H1 (cell line): Measurements from ENCODE around the gene LPGAT1. TPM values are rescaled to one million over a fixed set of nuclear protein-coding genes. Genes with fewer than 3 reads are reported as not detected.

ENCODE experiments used
- MAX ChIP-seq: IDR thresholded peaks from 2 replicates; pipeline ENCODE4 v1.6.1; 2012; ENCODE audit warnings: inconsistent platforms
- TBP ChIP-seq: IDR thresholded peaks from 2 replicates; pipeline ENCODE4 v1.6.1; 2011; ENCODE audit warnings: low read depth, low read length, improper control_type of control experiment
- polyA plus RNA-seq, 7 experiments: library from polyadenylated mRNA; depleted of rRNA in 3 of 7; stranded (reverse) in 5 of 7; unstranded in 2 of 7; fragments of >200 nt in 5 of 7; fragments of 200-250 nt in 2 of 7; gene quantifications; 1 replicate in 5 of 7; 2 replicates in 1 of 7; 4 replicates in 1 of 7; pipeline versions ENCODE4 v1.2.1 to v1.2.3, GENCODE V29; 2011 to 2013; ENCODE audit warnings: missing spikeins in 2 of 7, mixed read lengths in 2 of 7
- total RNA-seq: library from RNA; stranded (reverse); fragmentation: NEBNext Ultra II Directional; extraction: Animal tissue kit (Norgen Biotek cat#: 25700); gene quantifications from 2 replicates; pipeline ENCODE4 v1.2.1, GENCODE V29; 2021

The LPGAT1 gene
- total and polyA plus RNA-seq, 2 of the 8 experiments (the other 6 are each of a cell fraction or from before 2014, with no cell fraction given), result 2.3 to 13.5 TPM

DNA sequence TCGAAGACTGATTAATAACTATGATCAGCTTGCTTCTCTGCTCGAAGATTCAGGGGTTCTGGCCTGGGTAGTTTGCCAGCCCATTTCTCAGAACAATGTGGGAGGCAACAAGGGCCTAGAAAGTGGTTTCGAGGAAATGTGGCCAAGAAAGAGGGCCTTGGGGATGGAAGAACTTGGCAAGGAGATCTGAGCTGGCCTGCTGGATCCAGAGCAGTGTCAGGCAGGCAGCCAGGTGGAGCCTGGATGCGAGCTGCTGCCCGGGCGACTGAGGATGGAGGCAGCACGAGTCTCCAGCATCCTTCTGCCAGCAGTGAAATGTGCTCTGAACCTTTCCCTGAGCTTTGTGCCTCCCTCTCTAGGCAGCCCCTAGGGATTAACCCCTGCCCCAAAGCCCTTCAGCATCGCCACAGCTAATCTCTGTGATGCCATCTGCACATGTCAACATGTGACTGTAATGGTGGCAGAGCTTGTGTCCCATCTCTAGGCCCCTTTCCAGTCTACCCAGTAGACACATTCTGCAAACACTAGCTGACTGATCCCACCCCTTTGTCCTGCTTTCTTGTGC is 94.1 kb downstream of the LPGAT1 start (continued):
- no peak for TF ChIP-seq TBP
- TF ChIP-seq MAX, result no peak
